RPMI8226 (cell line): ENCODE data around the gene MFAP1.
"Not testable (repeated sequence)": the region's sequence is repeated elsewhere in the genome, so short reads cannot be mapped to it uniquely, and the experiment has no call there.

Source experiments
- DNase-seq: peaks from one replicate; pipeline ENCODE4 v3.0.0-alpha.2; 2015

MFAP1 gene

DNA sequence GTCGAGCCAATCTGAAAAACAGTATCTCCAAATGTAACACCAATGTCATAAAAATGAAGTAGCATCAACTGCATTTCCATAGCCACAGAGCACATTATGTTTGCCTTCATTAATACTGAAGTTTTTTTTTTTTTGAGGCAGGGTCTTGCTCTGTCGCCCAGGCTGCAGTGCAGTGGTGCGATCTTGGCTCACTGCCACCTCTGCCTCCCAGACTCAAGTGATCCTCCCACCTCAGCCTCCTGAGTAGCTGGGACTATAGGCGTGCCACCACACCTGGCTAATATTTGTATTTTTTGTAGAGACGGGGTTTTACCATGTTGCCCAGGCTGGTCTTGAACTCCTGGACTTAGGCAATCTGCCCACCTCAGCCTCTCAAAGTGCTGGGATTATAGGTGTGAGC is 9.4 kb downstream of the MFAP1 start:
- not testable (repeated sequence) for DNase-seq

DNA sequence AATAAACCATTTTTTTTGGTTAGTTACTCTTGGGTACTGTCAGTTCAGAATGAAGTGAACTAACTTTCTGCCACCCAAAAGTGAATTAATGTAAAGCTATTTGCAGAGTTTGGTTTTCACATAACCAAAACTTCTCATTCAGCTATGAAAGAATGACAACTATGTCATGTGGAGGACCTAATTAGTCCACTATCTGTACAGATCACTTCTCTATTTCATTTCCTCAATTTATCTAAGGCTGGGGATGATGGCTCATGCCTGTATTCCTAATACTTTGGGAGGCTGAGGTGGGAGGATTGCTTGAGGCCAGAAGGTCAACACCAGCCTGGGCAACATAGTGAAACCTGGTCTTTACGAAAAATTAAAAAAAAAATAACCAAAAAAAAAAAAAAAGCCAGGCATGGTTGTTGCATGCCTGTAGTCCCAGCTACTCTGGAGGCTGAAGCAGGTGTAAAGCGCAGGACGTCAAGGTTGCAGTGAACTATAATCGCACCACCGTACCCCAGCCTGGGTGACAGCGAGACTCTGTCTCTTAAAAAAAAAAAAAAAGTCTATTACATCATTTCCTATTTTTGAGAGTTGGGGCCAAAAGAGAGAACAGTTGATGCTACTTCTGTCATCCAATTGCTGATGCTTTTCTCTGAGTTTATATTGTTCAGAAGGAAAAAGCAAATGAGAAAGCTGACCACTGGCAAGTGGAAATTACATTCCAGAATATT is 15.4 kb downstream of the MFAP1 start:
- DNase-seq: no peak

DNA sequence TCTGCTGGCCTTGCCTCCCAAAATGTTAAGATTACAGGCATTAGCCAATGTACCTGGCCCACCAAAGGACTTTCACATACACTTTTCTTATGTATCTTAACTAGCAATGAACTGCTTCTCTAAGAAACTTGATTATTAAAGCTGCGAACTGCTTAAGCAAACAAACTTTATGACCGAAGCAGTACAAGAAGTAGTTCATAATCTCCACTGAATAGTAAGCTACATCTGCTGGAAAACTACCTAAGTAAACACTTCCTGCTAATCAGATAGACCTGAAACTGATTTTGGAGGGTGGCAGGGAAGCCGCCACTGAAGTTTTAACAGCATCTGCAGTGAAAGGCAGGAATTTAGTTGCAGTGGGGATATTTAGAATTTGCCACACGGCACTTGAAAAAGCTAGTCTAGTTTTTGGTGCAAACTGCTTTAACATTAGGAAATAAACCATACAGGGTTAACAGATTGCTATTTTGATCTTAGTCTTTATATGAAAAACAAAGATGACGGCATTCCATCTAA is 16.0 kb downstream of the MFAP1 start:
- no peak for DNase-seq

GRCh38 chr15:43802676-43803075 is 21.8 kb downstream of the MFAP1 start:
- not testable (repeated sequence) for DNase-seq

DNA sequence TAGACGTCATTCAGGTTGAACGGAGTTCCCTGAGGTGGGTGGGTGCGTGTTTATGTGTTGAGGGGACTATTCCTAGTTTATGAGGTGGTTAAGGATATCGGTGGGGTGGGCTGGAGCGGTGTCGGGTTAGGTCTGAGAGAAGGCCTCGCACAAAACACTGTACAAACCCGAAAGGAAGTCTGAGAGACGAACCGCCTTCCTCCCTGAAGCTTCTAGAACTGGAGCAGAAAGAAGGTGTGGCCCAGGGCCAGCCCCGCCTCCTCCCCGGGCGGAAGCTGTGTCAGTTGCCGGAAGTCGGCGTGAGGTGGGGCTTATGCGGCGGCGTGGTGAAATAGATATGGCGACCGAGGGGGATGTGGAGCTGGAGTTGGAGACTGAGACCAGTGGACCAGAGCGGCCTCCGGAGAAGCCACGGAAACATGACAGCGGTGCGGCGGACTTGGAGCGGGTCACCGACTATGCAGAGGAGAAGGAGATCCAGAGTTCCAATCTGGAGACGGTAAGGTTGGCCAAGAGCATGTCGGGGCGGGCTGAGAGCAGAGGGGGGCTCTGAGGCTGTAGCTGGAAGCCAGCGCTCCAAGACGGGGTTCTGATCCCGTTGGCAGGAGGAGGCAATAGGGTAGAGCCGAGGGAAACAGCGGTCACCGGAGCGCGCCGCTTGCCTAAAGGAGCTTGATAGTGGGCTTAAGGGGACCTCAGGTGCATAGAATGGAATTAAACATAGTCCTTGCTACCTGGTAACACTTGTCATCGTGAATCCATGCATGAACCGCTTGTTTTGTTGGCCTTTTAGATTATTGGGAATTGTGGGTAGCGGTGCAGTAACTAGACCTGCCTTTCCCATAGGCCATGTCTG is 24.0 kb downstream of the MFAP1 start, which contains the start of gene HYPK:
Gene HYPK, plus strand, starts transcription at position 314 of the 856 bp plus-strand sequence. Its CDS starts 24 bp downstream, at position 338.
- DNase-seq: peak; percentile 84

DNA sequence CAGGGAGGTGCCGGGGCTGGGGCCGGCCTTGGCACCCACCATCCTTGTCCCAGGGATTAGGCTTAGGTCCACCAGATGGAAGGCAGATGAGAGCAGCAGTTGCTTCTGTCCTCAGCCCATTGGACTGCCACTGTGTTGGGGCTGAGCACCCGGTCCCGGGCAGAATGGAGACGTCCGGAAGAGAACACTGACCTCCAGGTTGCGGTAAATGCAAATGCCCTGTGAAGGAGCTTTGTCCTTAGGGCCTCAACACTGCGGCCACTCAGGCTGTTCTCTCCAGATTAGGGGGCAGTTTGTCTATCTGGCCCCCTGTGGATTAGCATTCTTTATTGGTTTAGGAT is 24.6 kb downstream of the MFAP1 start, which contains the start of gene SERINC4:
Gene SERINC4, minus strand, starts transcription at position 276 of the 341 bp plus-strand sequence. Its CDS starts 234 bp downstream, at position 42.
- DNase-seq: no peak

- no peak for DNase-seq
These were observed 25.1 kb downstream of the MFAP1 start for GRCh38 chr15:43799209-43799944.

DNA sequence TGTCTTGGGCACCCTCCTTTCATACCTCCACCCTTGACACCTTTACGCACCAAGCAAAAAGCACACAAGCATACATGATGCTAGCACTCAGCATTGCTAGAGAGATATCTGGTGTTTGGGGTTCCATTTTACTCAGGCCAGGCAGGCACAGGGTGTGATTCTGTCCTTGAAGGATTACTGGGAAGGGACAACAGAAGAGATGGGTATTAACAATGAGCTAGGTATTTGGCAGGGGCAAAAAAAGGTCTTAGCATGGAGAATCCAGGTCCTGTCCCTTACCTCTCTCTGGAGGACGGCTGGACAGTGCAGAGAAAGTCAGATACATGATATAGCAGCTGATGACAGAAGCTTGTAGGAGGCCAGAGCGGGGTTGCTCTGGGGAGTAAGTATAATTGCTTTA is 27.9 kb downstream of the MFAP1 start:
- no peak for DNase-seq

DNA sequence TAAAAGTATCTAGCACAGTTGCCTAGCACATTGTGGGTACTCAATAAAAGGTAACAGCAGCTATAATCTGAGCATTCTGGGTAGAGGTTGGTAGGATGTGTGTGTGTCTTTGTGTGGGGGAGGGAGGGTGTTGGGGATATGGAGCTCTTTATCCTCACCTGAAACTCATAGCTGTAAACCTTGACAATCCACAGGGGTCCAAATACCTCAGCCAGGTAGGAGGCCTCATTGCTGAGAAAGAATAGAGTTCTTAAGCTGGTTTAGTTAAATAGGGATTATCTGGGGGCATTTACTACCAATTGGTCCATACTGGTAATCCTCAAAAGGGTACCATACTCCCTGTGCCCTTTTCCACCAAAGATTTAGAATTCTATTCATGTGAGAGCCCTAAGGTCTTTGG is 28.5 kb downstream of the MFAP1 start:
- DNase-seq: no peak

GRCh38 chr15:43795197-43795596 is 29.3 kb downstream of the MFAP1 start:
- DNase-seq: no peak

DNA sequence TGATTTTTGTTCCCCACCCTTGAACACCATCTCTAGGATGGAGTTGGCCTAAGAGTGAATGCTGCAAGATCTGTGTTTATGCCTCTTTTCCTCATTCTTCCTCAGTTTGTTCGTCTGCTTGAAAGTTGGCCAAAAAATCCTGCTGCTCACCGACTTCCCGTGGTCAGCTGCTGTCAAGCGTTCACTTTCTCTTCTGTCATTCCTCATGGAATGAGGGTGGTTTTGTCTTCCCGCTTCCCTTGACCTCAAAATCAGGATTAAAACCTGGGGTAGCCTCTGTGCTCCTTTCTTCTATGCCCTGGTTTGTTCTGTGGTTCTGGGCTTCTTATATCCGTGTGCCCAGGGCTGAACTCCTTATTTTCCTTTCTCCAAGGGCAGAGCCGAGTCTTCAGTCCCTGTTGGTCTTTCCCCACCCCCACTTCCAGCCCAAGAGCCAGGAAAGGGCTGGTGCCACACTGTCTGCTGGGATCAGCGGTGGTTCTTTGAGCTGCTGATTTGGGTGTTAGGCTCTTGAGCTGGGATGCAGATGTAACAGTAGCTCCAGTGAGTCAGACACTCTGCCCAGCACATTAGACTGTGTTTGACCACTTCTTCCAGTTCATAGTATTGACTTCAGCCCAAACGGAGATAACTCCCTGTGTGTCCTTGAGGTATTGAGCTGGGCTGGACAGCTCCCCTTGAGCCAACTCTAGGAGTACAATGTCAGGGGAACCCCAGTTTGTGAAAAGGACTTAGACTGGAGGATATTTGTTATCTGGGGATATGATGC is 30.0 kb downstream of the MFAP1 start:
- no peak for DNase-seq

- DNase-seq: no peak
These were observed 30.8 kb downstream of the MFAP1 start for GRCh38 chr15:43793647-43794046.

GRCh38 chr15:43792761-43793476 is 31.6 kb downstream of the MFAP1 start:
- peak; percentile 19 for DNase-seq

GRCh38 chr15:43791993-43792760 is 32.3 kb downstream of the MFAP1 start, which contains the start of gene SERF2:
TSS of gene SERF2 (plus strand) at chr15:43792320. CDS start at chr15:43792377, 57 bp downstream.
- peak; percentile 97 for DNase-seq

- no peak for DNase-seq
These were observed 35.1 kb downstream of the MFAP1 start for GRCh38 chr15:43789409-43789808.

DNA sequence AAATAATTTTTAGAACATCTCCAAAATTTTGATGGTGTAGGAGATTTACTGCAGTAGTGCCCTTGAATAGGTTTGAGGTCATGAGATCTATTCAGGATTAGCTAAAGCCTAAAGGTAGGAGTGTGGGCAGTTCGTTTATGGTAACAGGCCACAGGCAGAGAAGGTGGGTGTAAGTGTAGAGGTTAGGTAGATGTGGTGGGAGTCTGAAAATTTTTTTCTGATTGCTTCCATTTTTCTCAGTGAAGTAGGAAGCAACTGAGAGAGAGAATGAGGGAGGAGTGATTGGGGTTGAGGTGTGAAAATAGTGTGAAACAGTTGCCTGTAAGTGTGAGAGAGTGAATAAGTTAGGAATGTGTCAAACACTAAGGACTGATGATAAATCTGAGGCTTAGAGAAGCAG is 45.5 kb downstream of the MFAP1 start:
- DNase-seq: no peak

- peak; percentile 80 for DNase-seq
These were observed 47.1 kb downstream of the MFAP1 start for GRCh38 chr15:43777267-43777914.

- DNase-seq: peak; percentile 71
These were observed 47.7 kb downstream of the MFAP1 start, which contains the start of gene ELL3 for GRCh38 chr15:43776718-43777266. TSS of gene ELL3 (minus strand) at chr15:43776966. CDS start at chr15:43776901, 65 bp downstream.

GRCh38 chr15:43776101-43776717 is 48.3 kb downstream of the MFAP1 start:
- no peak for DNase-seq
